HEK293 (cell line): ENCODE data around the gene TTLL13.

Source experiments
- CTCF ChIA-PET: fragments of 350-600 bp; formaldehyde crosslinking; extraction: SDS; loops from one replicate; lab custom pipeline; 2021; ENCODE audit warnings: antibody characterized with exemption; lab: Yijun Ruan, JAX
- POLR2A ChIA-PET: fragments of 300-600 bp; formaldehyde crosslinking; extraction: SDS; loops from one replicate; lab custom pipeline; 2020; ENCODE audit warnings: antibody characterized with exemption, inconsistent platforms; lab: Yijun Ruan, JAX
- H3K27ac ChIP-seq: fragments of 200-500 bp; sonication (Bioruptor generic); 2 replicates; pipeline ENCODE4 v1.5.1; 2014; ENCODE audit warnings: low read depth, low read length, control low read depth, inconsistent platforms; ENCODE audit errors: extremely low read depth
- H3K36me3 ChIP-seq, 2 experiments: fragments of 200-500 bp in 1 of 2; sonication (Bioruptor generic) in 1 of 2; 1 replicate in 1 of 2; 2 replicates in 1 of 2; pipeline ENCODE4 v1.5.1; 2014 to 2017; ENCODE audit warnings: inconsistent platforms in 2 of 2, low read length in 2 of 2; ENCODE audit not compliant: control insufficient read depth in 2 of 2, insufficient read depth in 1 of 2
- H3K4me1 ChIP-seq: fragments of 200-500 bp; sonication (Bioruptor generic); 2 replicates; pipeline ENCODE4 v1.5.1; 2014; ENCODE audit warnings: mild to moderate bottlenecking, low read length, inconsistent platforms; ENCODE audit not compliant: control insufficient read depth, insufficient read depth
- H3K4me3 ChIP-seq: 2 replicates; pipeline ENCODE4 v1.5.1; 2011; ENCODE audit warnings: low read depth, mild to moderate bottlenecking, control low read depth, low read length, moderate library complexity
- H3K9me3 ChIP-seq: fragments of 200-500 bp; sonication (Bioruptor generic); 2 replicates; pipeline ENCODE4 v1.5.1; 2014; ENCODE audit warnings: low read depth, low read length, inconsistent platforms; ENCODE audit not compliant: control insufficient read depth, insufficient read depth
- IKZF3 ChIP-seq: fragments of 450-650 bp; IDR thresholded peaks from 2 replicates; pipeline ENCODE4 v1.5.0; 2018; ENCODE audit warnings: missing biosample characterization, mild to moderate bottlenecking, missing genetic modification characterization, moderate library complexity
- MZF1 ChIP-seq: fragments of 450-650 bp; formaldehyde crosslinking; IDR thresholded peaks from 2 replicates; pipeline ENCODE4 v1.5.1; 2017; ENCODE audit warnings: missing biosample characterization, missing genetic modification characterization, borderline replicate concordance
- ZNF248 ChIP-seq: fragments of 450-650 bp; formaldehyde crosslinking; IDR thresholded peaks from 2 replicates; pipeline ENCODE4 v1.5.1; 2017; ENCODE audit warnings: missing biosample characterization, missing genetic modification characterization
- ZNF341 ChIP-seq: fragments of 450-650 bp; formaldehyde crosslinking; IDR thresholded peaks from 2 replicates; pipeline ENCODE4; 2016; ENCODE audit warnings: low read depth, missing biosample characterization, missing genetic modification characterization
- ZNF510 ChIP-seq: fragments of 450-650 bp; formaldehyde crosslinking; IDR thresholded peaks from 2 replicates; pipeline ENCODE4 v1.5.1; 2018; ENCODE audit warnings: mild to moderate bottlenecking, missing genetic modification characterization, missing biosample characterization; ENCODE audit not compliant: insufficient replicate concordance
- ZNF548 ChIP-seq: fragments of 450-650 bp; formaldehyde crosslinking; IDR thresholded peaks from 2 replicates; pipeline ENCODE4 v1.5.1; 2016; ENCODE audit warnings: missing biosample characterization, missing genetic modification characterization
- ZNF596 ChIP-seq: fragments of 450-650 bp; IDR thresholded peaks from 2 replicates; pipeline ENCODE4 v1.5.0; 2018; ENCODE audit warnings: missing biosample characterization, mild to moderate bottlenecking, missing genetic modification characterization, moderate library complexity
- ZNF629 ChIP-seq: fragments of 450-650 bp; formaldehyde crosslinking; IDR thresholded peaks from 2 replicates; pipeline ENCODE4 v1.5.1; 2017; ENCODE audit warnings: missing biosample characterization, missing genetic modification characterization
- ZNF654 ChIP-seq: fragments of 450-650 bp; formaldehyde crosslinking; IDR thresholded peaks from 2 replicates; pipeline ENCODE4 v1.5.1; 2016; ENCODE audit warnings: low read depth, missing biosample characterization, missing genetic modification characterization
- ZNF670 ChIP-seq: fragments of 450-650 bp; formaldehyde crosslinking; IDR thresholded peaks from 2 replicates; pipeline ENCODE4 v1.5.1; 2016; ENCODE audit warnings: missing biosample characterization, missing genetic modification characterization, low read depth
- ZNF768 ChIP-seq: fragments of 450-650 bp; formaldehyde crosslinking; IDR thresholded peaks from 2 replicates; pipeline ENCODE4 v1.5.1; 2018; ENCODE audit warnings: missing biosample characterization, mild to moderate bottlenecking, missing genetic modification characterization
- TF ChIP-seq, protein P1 (sequence below): fragments of 450-650 bp; formaldehyde crosslinking; IDR thresholded peaks from 2 replicates; pipeline ENCODE4 v1.5.1; 2016; ENCODE audit warnings: missing biosample characterization, missing genetic modification characterization
- TF ChIP-seq, protein P2 (sequence below): fragments of 450-650 bp; formaldehyde crosslinking; IDR thresholded peaks from 2 replicates; pipeline ENCODE4 v1.5.1; 2016; ENCODE audit warnings: missing biosample characterization, missing genetic modification characterization
- TF ChIP-seq, protein P3 (sequence below): fragments of 450-650 bp; formaldehyde crosslinking; IDR thresholded peaks from 2 replicates; pipeline ENCODE4 v1.5.1; 2016; ENCODE audit warnings: missing biosample characterization, missing genetic modification characterization
- TF ChIP-seq, protein P4 (sequence below): fragments of 450-650 bp; formaldehyde crosslinking; IDR thresholded peaks from 2 replicates; pipeline ENCODE4 v1.5.1; 2017; ENCODE audit warnings: missing biosample characterization, missing genetic modification characterization

Gene TTLL13

DNA sequence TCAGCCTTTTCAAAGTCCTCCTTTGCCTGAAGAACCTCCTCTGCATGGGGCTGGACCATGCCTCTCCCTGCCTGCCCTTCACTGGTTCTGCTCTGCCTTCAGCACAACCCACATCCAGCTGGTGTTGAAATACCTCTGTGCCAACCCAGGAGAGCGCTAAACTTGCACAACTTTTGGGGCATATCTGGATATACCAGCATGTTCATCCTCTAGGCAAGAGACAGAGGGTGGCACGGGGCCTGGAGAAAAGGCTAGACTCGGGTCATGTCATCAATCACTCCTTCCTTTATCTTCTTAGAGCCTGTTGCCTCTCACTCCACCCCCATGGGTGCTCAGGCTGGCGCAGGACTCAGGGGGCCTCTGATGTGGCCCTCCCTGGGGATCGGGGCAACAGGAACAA, 43.5 kb upstream of the TTLL13 start:
- TF ChIP-seq ZNF548 (tag by site-specific recombination) (no peak), ZNF510 (tag by site-specific recombination) (no peak)
- TF ChIP-seq, protein P1, sequence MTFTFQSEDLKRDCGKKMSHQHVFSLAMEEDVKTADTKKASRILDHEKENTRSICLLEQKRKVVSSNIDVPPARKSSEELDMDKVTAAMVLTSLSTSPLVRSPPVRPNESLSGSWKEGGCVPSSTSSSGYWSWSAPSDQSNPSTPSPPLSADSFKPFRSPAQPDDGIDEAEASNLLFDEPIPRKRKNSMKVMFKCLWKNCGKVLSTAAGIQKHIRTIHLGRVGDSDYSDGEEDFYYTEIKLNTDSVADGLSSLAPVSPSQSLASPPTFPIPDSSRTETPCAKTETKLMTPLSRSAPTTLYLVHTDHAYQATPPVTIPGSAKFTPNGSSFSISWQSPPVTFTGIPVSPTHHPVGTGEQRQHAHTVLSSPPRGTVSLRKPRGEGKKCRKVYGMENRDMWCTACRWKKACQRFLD (tag by site-specific recombination) = no peak
- TF ChIP-seq, protein P2, sequence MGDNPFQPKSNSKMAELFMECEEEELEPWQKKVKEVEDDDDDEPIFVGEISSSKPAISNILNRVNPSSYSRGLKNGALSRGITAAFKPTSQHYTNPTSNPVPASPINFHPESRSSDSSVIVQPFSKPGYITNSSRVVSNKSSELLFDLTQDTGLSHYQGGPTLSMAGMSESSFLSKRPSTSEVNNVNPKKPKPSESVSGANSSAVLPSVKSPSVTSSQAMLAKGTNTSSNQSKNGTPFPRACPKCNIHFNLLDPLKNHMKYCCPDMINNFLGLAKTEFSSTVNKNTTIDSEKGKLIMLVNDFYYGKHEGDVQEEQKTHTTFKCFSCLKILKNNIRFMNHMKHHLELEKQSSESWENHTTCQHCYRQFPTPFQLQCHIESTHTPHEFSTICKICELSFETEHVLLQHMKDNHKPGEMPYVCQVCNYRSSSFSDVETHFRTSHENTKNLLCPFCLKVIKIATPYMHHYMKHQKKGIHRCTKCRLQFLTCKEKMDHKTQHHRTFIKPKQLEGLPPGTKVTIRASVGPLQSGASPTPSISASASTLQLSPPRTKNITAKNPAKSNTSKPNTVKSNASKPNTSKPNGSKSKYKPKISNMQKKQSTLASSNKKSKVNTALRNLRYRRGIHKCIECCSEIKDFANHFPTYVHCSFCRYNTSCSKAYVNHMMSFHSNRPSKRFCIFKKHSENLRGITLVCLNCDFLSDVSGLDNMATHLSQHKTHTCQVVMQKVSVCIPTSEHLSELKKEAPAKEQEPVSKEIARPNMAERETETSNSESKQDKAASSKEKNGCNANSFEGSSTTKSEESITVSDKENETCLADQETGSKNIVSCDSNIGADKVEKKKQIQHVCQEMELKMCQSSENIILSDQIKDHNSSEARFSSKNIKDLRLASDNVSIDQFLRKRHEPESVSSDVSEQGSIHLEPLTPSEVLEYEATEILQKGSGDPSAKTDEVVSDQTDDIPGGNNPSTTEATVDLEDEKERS = no peak
- no peak overlapping the region for H3K27ac ChIP-seq
- H3K9me3 ChIP-seq = no peaks in the 10 kb centered on the region
- CTCF ChIA-PET = interaction anchor here (0.5 to 3.5 kb wide), 6 partner anchors 9 to 58 kb away, joined by 3 to 33 read pairs (median 8); no protein-coding TSS in a partner anchor
- POLR2A ChIA-PET = no interaction called here
- H3K4me3 ChIP-seq = no peak overlapping the region
- H3K4me1 ChIP-seq = peaks cover 3% of the 10 kb centered on the region; the same call in 1 of the 2 replicates
- H3K36me3 ChIP-seq = no peaks in the 10 kb centered on the region

DNA sequence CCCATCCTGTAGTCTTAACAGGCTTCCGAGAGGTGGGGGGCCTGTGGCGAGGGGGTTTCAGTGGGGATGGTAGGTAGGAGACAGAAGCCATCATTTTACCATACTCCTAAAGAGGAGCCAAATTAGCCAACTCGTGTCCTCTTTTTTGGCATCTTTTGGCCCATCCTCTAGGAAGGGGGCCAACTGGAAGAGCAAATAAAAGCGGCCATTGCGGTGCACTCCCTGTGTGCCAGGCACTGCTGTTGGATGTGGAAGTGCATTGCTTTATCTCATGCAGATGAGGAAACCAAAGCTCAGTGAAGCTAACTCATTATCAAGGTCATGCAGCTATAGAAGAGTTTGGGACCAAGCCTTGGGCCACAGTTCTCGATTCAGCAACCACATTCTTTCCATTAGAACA, 42.1 kb upstream of the TTLL13 start:
- no peak overlapping the region for H3K27ac ChIP-seq
- ChIA-PET CTCF (interaction anchor here (2.3 kb wide), 1 partner anchor 14 kb away, joined by 12 read pairs; no protein-coding TSS in a partner anchor), POLR2A (interaction anchor here (0.6 kb wide), 1 partner anchor 34 kb away, joined by 4 read pairs; no protein-coding TSS in a partner anchor)
- H3K9me3 ChIP-seq = no peaks in the 10 kb centered on the region
- H3K36me3 ChIP-seq = no peaks in the 10 kb centered on the region
- TF ChIP-seq ZNF596 (tag by site-specific recombination) (no peak), ZNF341 (peak; percentile 81)
- H3K4me1 ChIP-seq = no peaks in the 10 kb centered on the region; the same call in 1 of the 2 replicates
- no peak overlapping the region for H3K4me3 ChIP-seq

DNA sequence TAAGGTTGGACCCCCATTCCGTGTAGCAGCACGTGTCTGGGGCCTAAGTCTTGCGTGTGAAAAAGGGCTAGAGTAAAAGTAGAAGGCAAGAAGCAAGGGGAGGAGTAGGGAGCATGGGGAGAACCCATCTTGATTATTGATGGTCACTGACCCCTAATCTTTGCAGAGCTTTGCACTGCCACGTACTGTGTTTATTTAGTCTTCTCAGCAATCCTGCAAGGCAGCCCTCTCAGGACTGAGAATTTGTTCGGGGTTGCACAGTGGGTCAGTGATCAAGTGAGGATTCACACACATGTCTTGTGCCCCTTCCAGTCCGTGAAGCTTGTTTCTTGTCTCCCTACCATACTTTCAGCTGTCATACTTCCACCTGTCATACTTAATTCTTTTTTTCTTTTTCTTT, 41.0 kb upstream of the TTLL13 start:
- TF ChIP-seq, protein P2 = no peak
- no peak for TF ChIP-seq ZNF768 (tag by site-specific recombination)
- TF ChIP-seq ZNF248 = no peak
- TF ChIP-seq ZNF670 (tag by site-specific recombination) = no peak
- TF ChIP-seq ZNF654 (tag by site-specific recombination) = no peak
- TF ChIP-seq, protein P3, sequence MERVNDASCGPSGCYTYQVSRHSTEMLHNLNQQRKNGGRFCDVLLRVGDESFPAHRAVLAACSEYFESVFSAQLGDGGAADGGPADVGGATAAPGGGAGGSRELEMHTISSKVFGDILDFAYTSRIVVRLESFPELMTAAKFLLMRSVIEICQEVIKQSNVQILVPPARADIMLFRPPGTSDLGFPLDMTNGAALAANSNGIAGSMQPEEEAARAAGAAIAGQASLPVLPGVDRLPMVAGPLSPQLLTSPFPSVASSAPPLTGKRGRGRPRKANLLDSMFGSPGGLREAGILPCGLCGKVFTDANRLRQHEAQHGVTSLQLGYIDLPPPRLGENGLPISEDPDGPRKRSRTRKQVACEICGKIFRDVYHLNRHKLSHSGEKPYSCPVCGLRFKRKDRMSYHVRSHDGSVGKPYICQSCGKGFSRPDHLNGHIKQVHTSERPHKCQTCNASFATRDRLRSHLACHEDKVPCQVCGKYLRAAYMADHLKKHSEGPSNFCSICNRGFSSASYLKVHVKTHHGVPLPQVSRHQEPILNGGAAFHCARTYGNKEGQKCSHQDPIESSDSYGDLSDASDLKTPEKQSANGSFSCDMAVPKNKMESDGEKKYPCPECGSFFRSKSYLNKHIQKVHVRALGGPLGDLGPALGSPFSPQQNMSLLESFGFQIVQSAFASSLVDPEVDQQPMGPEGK (tag by site-specific recombination) = no peak
- TF ChIP-seq IKZF3 = no peak
- TF ChIP-seq ZNF629 (tag by site-specific recombination) = no peak
- no peak for TF ChIP-seq MZF1 (tag by site-specific recombination)
- TF ChIP-seq, protein P4, sequence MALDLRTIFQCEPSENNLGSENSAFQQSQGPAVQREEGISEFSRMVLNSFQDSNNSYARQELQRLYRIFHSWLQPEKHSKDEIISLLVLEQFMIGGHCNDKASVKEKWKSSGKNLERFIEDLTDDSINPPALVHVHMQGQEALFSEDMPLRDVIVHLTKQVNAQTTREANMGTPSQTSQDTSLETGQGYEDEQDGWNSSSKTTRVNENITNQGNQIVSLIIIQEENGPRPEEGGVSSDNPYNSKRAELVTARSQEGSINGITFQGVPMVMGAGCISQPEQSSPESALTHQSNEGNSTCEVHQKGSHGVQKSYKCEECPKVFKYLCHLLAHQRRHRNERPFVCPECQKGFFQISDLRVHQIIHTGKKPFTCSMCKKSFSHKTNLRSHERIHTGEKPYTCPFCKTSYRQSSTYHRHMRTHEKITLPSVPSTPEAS (tag by site-specific recombination) = no peak
- H3K27ac ChIP-seq = no peak overlapping the region
- ChIA-PET POLR2A (interaction anchor here (0.6 to 0.8 kb wide), 4 partner anchors 36 to 591 kb away, joined by 3 to 5 read pairs (median 3); no protein-coding TSS in a partner anchor), CTCF (interaction anchor here (0.5 to 2.3 kb wide), 3 partner anchors 13 to 62 kb away, joined by 3 to 12 read pairs (median 5); no protein-coding TSS in a partner anchor)
- no peak overlapping the region for H3K4me3 ChIP-seq
- H3K36me3 ChIP-seq = no peaks in the 10 kb centered on the region
- no peaks in the 10 kb centered on the region for H3K9me3 ChIP-seq
- peaks cover 8% of the 10 kb centered on the region for H3K4me1 ChIP-seq
